HG03354 (cell line): ENCODE measurements around the gene EIF2B5.

Experiments
- ATAC-seq: cut with Tn5 transposase; IDR thresholded peaks from one replicate; pipeline ENCODE4 v1.9.1; 2021; ENCODE audit warnings: mild to moderate bottlenecking; ENCODE audit not compliant: unreplicated experiment, poor library complexity, severe bottlenecking

Gene EIF2B5

GRCh38 chr3:184186184-184186901 lies 51.2 kb downstream of the EIF2B5 start, which contains the start of gene ABCF3:
Gene ABCF3 (plus strand): TSS chr3:184186199. CDS start chr3:184186208, 9 bp downstream.
- peak; percentile 34 for ATAC-seq

GRCh38 chr3:184186902-184187207 lies 51.7 kb downstream of the EIF2B5 start:
- ATAC-seq: no peak

GRCh38 chr3:184188080-184188479 lies 52.9 kb downstream of the EIF2B5 start:
- ATAC-seq: no peak

DNA sequence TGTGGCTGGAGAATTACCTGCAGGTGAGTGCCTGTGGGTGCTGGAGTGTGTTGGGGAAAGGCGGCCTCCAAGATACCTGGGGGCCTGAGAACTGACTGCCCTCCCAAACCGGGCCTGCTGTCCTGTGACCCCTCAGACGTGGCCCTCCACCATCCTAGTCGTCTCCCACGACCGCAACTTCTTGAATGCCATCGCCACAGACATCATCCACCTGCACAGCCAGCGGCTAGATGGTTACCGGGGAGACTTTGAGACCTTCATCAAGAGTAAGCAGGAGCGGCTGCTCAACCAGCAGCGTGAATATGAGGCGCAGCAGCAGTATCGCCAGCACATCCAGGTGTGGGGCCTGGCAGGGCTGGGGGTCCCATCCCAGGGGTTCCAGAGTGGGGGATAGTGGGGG lies 54.3 kb downstream of the EIF2B5 start:
- no peak for ATAC-seq

GRCh38 chr3:184192889-184193288 lies 57.7 kb downstream of the EIF2B5 start:
- ATAC-seq: no peak

DNA sequence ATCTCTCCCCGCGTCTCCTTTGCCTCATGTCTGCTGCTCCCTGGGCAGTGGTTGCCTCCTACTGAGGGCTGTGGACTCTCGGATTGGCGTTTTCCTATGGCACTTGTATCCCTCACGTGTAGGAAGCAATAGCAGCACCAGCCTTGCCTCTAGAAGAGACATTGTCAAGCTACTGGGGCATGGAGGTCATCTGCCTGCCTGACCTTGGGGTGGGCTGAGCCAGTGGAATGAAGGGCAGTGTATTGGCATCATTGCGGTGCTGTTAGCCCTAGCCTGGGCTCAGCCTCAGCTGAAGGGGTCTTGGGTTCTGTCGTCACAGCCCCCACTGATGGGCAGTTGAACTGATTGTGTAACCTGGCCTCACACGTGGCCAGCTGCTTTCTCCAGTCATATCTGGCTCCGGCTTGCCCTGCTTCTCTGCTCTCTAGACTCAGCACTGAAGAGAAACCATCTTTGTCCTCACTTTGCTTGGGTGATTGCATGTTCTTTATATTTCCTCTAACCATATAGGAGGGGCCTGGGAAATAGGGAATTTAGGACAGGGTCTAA lies 58.9 kb downstream of the EIF2B5 start:
- ATAC-seq: no peak
